Fibroblast of lung (primary cell): Measurements from ENCODE around the gene STK26. TPM values are rescaled to one million over a fixed set of nuclear protein-coding genes. Genes with fewer than 3 reads are reported as not detected.

Source experiments
- DNase-seq, 2 donors: peaks; one replicate each; pipeline versions ENCODE4 v3.0.0 to v3.0.0-alpha.2; 2010; ENCODE audit warnings: low read depth in 2 of 2
- H2AFZ ChIP-seq: 2 replicates; pipeline ENCODE4 v1.5.1; 2012; ENCODE audit warnings: low read length, control low read depth, inconsistent platforms
- H3K27ac ChIP-seq: 2 replicates; pipeline ENCODE4 v1.5.1; 2011; ENCODE audit warnings: low read length, control low read depth; ENCODE audit not compliant: insufficient read depth
- H3K27me3 ChIP-seq: 2 replicates; pipeline ENCODE4 v1.5.1; 2011; ENCODE audit warnings: mild to moderate bottlenecking, low read length; ENCODE audit not compliant: control insufficient read depth, insufficient read depth
- H3K36me3 ChIP-seq: 2 replicates; pipeline ENCODE4 v1.5.1; 2011; ENCODE audit warnings: low read length; ENCODE audit not compliant: control insufficient read depth, insufficient read depth
- H3K4me1 ChIP-seq: 2 replicates; pipeline ENCODE4 v1.5.1; 2011; ENCODE audit warnings: low read length; ENCODE audit not compliant: control insufficient read depth, insufficient read depth; ENCODE audit errors: extremely low read depth
- H3K4me2 ChIP-seq: 2 replicates; pipeline ENCODE4 v1.5.1; 2011; ENCODE audit warnings: low read length, control low read depth; ENCODE audit not compliant: insufficient read depth; ENCODE audit errors: extremely low read depth
- H3K4me3 ChIP-seq, 4 experiments: fragments of 200-600 bp in 1 of 4; sonication (generic) in 1 of 4; replicated peaks in 1 of 4; 2 replicates each; pipeline ENCODE4 v1.5.1; 2011 to 2016; ENCODE audit warnings: low read length in 4 of 4, low read depth in 3 of 4, mild to moderate bottlenecking in 3 of 4, control low read depth in 2 of 4, inconsistent platforms in 1 of 4, mixed read lengths in 1 of 4; ENCODE audit not compliant: insufficient read depth in 1 of 4; ENCODE audit errors: control extremely low read depth in 1 of 4
- H3K79me2 ChIP-seq: 2 replicates; pipeline ENCODE4 v1.5.1; 2012; ENCODE audit warnings: mild to moderate bottlenecking, low read length, inconsistent platforms; ENCODE audit not compliant: control insufficient read depth, insufficient read depth
- H3K9ac ChIP-seq: 2 replicates; pipeline ENCODE4 v1.5.1; 2011; ENCODE audit warnings: mild to moderate bottlenecking, low read length, control low read depth; ENCODE audit not compliant: insufficient read depth
- H3K9me3 ChIP-seq: 2 replicates; pipeline ENCODE4 v1.5.1; 2012; ENCODE audit warnings: low read depth, low read length; ENCODE audit not compliant: control insufficient read depth, insufficient read depth
- H4K20me1 ChIP-seq: 2 replicates; pipeline ENCODE4 v1.5.1; 2011; ENCODE audit warnings: low read length; ENCODE audit not compliant: control insufficient read depth, insufficient read depth; ENCODE audit errors: extremely low read depth
- CTCF ChIP-seq, 2 donors: IDR thresholded peaks in 1 of 2; conservative IDR thresholded peaks in 1 of 2; 1 replicate in 1 of 2; 2 replicates in 1 of 2; pipeline ENCODE4 v1.5.1; 2011 to 2012; ENCODE audit warnings: low read length in 2 of 2, control low read depth in 1 of 2, inconsistent platforms in 1 of 2, low read depth in 1 of 2, mild to moderate bottlenecking in 1 of 2
- EZH2 ChIP-seq: IDR thresholded peaks from 2 replicates; pipeline ENCODE4 v1.5.1; 2012; ENCODE audit warnings: low read length, control low read depth, mild to moderate bottlenecking; ENCODE audit errors: missing control alignments
- polyA plus RNA-seq, 2 donors: library from polyadenylated mRNA; depleted of rRNA in 1 of 2; stranded (reverse) in 1 of 2; unstranded in 1 of 2; fragments of >200 nt; gene quantifications; 2 replicates each; pipeline ENCODE4 v1.2.1, GENCODE V29; 2011 to 2012; ENCODE audit warnings: missing spikeins in 1 of 2
- total RNA-seq: library from RNA; depleted of rRNA; stranded (reverse); fragments of >200 nt; gene quantifications from 2 replicates; pipeline ENCODE4 v1.2.1, GENCODE V29; 2014

Gene STK26
- total and polyA plus RNA-seq, 2 donors (not counting 1 experiment from before 2014, with no cell fraction given): 2.0 to 2.2 TPM

DNA sequence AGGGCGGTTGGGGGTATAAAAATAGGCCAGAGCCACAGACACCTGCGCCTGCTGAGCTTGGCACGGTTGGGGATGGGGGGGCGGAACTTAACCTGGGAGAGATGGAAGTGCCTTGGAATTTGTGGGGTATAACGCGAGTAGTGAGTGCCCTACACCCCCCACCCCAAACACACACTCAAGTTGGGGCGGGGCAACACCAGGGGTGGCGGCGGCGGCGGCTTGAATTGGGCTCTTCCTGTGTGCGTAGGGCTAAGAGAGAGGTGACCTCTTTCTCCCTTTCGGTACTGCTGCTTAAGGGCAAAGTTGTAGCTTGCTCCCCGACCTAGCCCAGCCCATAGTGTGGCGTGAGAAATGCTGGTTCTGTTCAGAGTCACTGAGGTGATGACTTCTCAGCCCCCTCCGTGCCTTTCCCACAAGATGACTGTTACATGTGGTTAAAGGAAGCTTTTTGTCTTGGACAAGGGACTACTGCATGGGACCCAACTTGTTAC is 839 bp downstream of the STK26 start:
- no peaks in the 10 kb centered on the region for H3K4me1 ChIP-seq
- no peaks in the 10 kb centered on the region for H3K27me3 ChIP-seq
- no peak for TF ChIP-seq CTCF (conservative IDR thresholded peaks at IDR 0.05 in 1 of 2, IDR thresholded peaks at IDR 0.05 in 1 of 2; ENCODE audit: low read depth in 1 of 2, low read length in 2 of 2)
- no peak for TF ChIP-seq EZH2
- H3K9ac ChIP-seq: no peak overlapping the region
- H3K4me3 ChIP-seq: peak overlapping the region; percentile 37 to 57 (median 48)
- no peaks in the 10 kb centered on the region for H3K36me3 ChIP-seq
- no peak for DNase-seq
- H2AFZ ChIP-seq: no peak overlapping the region
- no peak overlapping the region for H3K27ac ChIP-seq
- H3K79me2 ChIP-seq: no peaks in the 10 kb centered on the region
- H4K20me1 ChIP-seq: no peaks in the 10 kb centered on the region
- H3K4me2 ChIP-seq: peak overlapping the region; percentile 48
- no peaks in the 10 kb centered on the region for H3K9me3 ChIP-seq

- no peaks in the 10 kb centered on the region for H3K36me3 ChIP-seq
- H3K79me2 ChIP-seq: no peaks in the 10 kb centered on the region
- H3K4me2 ChIP-seq: no peak overlapping the region
- no peak overlapping the region for H3K27ac ChIP-seq
- no peaks in the 10 kb centered on the region for H3K27me3 ChIP-seq
- no peak overlapping the region for H3K9ac ChIP-seq
- H2AFZ ChIP-seq: no peak overlapping the region
- H3K4me1 ChIP-seq: no peaks in the 10 kb centered on the region
- H3K9me3 ChIP-seq: no peaks in the 10 kb centered on the region
- H3K4me3 ChIP-seq: peak overlapping the region in 1 of 4 experiments; percentile 16
- no peak for DNase-seq
- TF ChIP-seq CTCF (conservative IDR thresholded peaks at IDR 0.05 in 1 of 2, IDR thresholded peaks at IDR 0.05 in 1 of 2; ENCODE audit: low read depth in 1 of 2, low read length in 2 of 2) (no peak), EZH2 (no peak)
- no peaks in the 10 kb centered on the region for H4K20me1 ChIP-seq
Measured at GRCh38 chrX:132025041-132025440, 1.9 kb downstream of the STK26 start.

DNA sequence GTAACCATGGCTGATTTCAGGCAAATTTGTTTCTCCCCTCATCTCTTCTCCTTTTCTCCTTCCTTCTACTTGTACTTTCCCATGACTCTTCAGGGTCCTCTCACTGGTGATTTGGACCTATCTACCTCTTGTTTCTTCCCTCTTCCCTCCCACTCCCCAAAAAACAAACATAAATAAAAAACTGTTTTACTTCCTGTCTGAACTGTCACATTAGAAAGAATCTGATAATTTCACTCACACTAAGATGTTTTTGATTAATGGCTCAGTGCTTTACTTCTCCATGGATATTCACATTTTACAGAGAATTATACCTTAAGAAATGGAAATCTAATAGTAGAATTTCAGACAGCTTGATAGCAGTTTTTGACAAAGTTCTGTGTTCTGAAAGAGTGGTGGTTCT is 7.2 kb downstream of the STK26 start:
- no peak overlapping the region for H3K9ac ChIP-seq
- H3K9me3 ChIP-seq: no peaks in the 10 kb centered on the region
- no peaks in the 10 kb centered on the region for H3K36me3 ChIP-seq
- no peak overlapping the region for H2AFZ ChIP-seq
- no peak overlapping the region for H3K4me2 ChIP-seq
- H3K27me3 ChIP-seq: no peaks in the 10 kb centered on the region
- no peaks in the 10 kb centered on the region for H3K4me1 ChIP-seq
- DNase-seq: no peak
- no peaks in the 10 kb centered on the region for H4K20me1 ChIP-seq
- TF ChIP-seq EZH2 (no peak), CTCF (conservative IDR thresholded peaks at IDR 0.05 in 1 of 2, IDR thresholded peaks at IDR 0.05 in 1 of 2; ENCODE audit: low read depth in 1 of 2, low read length in 2 of 2) (no peak)
- H3K4me3 ChIP-seq: no peak overlapping the region
- no peaks in the 10 kb centered on the region for H3K79me2 ChIP-seq
- H3K27ac ChIP-seq: no peak overlapping the region
